ENCODE measurements around the gene ZNF362. TPM values are rescaled to one million over a fixed set of nuclear protein-coding genes. Genes with fewer than 3 reads are reported as not detected.
A peak's percentile ranks its signal among the peaks of the same experiment; 100 is the strongest.
"Not testable (repeated sequence)": the region's sequence is repeated elsewhere in the genome, so short reads cannot be mapped to it uniquely, and the experiment has no call there.

ZNF362 gene
- total and polyA plus RNA-seq, 5 donors from 2014 or later = 12.2 to 21.7 (median 15.2) TPM

DNA sequence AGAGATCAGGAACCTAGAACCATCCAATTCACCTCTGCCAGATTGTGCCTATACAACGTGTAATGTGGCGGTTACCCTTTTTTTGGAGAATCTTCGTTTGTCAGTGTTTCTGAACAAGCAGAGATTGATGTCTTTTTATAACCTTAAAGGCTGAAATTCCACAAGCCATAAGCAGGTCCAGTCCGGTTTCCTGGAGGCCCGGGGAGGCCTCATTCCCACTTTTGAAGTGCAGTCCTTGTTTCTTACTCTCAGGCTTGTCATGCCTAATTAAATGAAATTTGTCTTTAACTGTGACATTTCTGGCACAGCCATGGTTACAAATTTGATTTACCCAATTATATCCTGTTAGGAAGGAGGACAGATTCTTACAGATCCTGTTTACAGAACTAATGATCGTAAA, 27.8 kb downstream of the ZNF362 start:
- Mint-ChIP-seq H3K27me3 (no peaks in the 10 kb centered on the region), H3K27ac (no peak overlapping the region), H3K36me3 (peaks cover 30% of the 10 kb centered on the region), H3K4me1 (peaks cover 0 to 12% (median 3%) of the 10 kb centered on the region in 4 donors), H3K4me3 (no peak overlapping the region), H3K9me3 (no peaks in the 10 kb centered on the region)
- Histone ChIP-seq H3K27me3 (ENCODE audit: control insufficient read depth, insufficient read depth, low read length) (no peaks in the 10 kb centered on the region), H3K9me3 (ENCODE audit: control insufficient read depth in 2 of 2, low read length in 2 of 2) (no peaks in the 10 kb centered on the region), H3K27ac (ENCODE audit: insufficient read depth, low read length, poor library complexity, severe bottlenecking) (no peak overlapping the region), H3K4me1 (ENCODE audit: control insufficient read depth, insufficient read depth, low read length, poor library complexity, severe bottlenecking) (no peaks in the 10 kb centered on the region), H3K36me3 (ENCODE audit: control insufficient read depth, insufficient read depth, low read length) (peaks cover 51% of the 10 kb centered on the region), H3K4me3 (ENCODE audit: low read depth, low read length) (no peak overlapping the region)
- DNase-seq (no peak), ATAC-seq (ENCODE audit: low read depth in 2 of 2) (no peak)

DNA sequence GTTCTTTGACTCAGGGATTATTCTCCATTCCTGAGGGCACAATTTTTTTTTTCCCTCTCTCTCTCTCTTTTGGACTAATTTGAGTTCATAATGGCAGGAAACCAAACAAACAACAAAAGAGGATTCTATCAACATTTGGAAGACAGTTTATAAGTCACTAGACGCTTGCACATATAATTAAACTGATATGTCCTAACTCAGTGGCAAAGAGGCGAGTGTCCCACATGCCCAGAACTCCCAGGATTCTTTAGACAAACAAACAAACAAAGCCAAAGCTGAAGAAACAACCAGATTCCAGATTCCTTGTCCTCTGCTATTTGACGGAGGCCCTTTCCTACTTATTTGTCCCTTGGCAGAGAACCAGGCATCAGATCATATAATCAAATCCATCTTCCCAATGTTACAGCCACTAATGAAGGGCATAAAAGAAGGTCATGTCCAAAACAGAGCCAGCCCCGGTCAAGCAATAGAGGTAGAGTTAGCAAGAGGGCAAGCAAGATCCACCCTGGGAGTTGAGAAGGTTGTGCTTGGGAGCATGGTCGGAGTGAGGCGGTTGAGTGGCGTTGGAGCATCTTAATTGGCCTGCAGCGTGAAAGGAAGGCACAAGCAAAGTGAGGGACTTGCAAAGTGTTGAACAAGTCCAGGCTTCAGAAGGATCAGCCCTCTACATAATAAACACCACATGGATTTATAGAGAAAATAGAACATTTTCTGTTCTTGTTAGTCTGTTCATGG, 30.3 kb downstream of the ZNF362 start:
- no peak for ATAC-seq (ENCODE audit: low read depth in 2 of 2)
- H3K9me3 ChIP-seq (ENCODE audit: control insufficient read depth in 2 of 2, low read length in 2 of 2) = no peaks in the 10 kb centered on the region
- H3K4me1 Mint-ChIP-seq = peaks cover 0 to 14% (median 3%) of the 10 kb centered on the region in 4 donors
- H3K27me3 Mint-ChIP-seq = no peaks in the 10 kb centered on the region
- no peak overlapping the region for H3K4me3 Mint-ChIP-seq
- H3K4me3 ChIP-seq (ENCODE audit: low read depth, low read length) = no peak overlapping the region
- H3K27me3 ChIP-seq (ENCODE audit: control insufficient read depth, insufficient read depth, low read length) = no peaks in the 10 kb centered on the region
- no peaks in the 10 kb centered on the region for H3K4me1 ChIP-seq (ENCODE audit: control insufficient read depth, insufficient read depth, low read length, poor library complexity, severe bottlenecking)
- H3K9me3 Mint-ChIP-seq = no peaks in the 10 kb centered on the region
- DNase-seq = no peak
- peaks cover 45% of the 10 kb centered on the region for H3K36me3 ChIP-seq (ENCODE audit: control insufficient read depth, insufficient read depth, low read length)
- H3K27ac Mint-ChIP-seq = peak overlapping the region in 1 of 3 donors; percentile 15
- H3K27ac ChIP-seq (ENCODE audit: insufficient read depth, low read length, poor library complexity, severe bottlenecking) = no peak overlapping the region
- peaks cover 36% of the 10 kb centered on the region for H3K36me3 Mint-ChIP-seq

GRCh38 chr1:33287317-33287716, 31.0 kb downstream of the ZNF362 start:
- H3K27ac Mint-ChIP-seq = peak overlapping the region in 1 of 3 donors; percentile 15
- H3K27me3 Mint-ChIP-seq = no peaks in the 10 kb centered on the region
- peaks cover 29% of the 10 kb centered on the region for H3K36me3 Mint-ChIP-seq
- no peak for ATAC-seq (ENCODE audit: low read depth in 2 of 2)
- Histone ChIP-seq H3K4me1 (ENCODE audit: control insufficient read depth, insufficient read depth, low read length, poor library complexity, severe bottlenecking) (no peaks in the 10 kb centered on the region), H3K36me3 (ENCODE audit: control insufficient read depth, insufficient read depth, low read length) (peaks cover 39% of the 10 kb centered on the region), H3K4me3 (ENCODE audit: low read depth, low read length) (no peak overlapping the region), H3K27me3 (ENCODE audit: control insufficient read depth, insufficient read depth, low read length) (no peaks in the 10 kb centered on the region), H3K27ac (ENCODE audit: insufficient read depth, low read length, poor library complexity, severe bottlenecking) (no peak overlapping the region), H3K9me3 (ENCODE audit: control insufficient read depth in 2 of 2, low read length in 2 of 2) (no peaks in the 10 kb centered on the region)
- no peak for DNase-seq
- H3K4me1 Mint-ChIP-seq = peaks cover 0 to 14% (median 3%) of the 10 kb centered on the region in 4 donors
- no peaks in the 10 kb centered on the region for H3K9me3 Mint-ChIP-seq
- H3K4me3 Mint-ChIP-seq = no peak overlapping the region

DNA sequence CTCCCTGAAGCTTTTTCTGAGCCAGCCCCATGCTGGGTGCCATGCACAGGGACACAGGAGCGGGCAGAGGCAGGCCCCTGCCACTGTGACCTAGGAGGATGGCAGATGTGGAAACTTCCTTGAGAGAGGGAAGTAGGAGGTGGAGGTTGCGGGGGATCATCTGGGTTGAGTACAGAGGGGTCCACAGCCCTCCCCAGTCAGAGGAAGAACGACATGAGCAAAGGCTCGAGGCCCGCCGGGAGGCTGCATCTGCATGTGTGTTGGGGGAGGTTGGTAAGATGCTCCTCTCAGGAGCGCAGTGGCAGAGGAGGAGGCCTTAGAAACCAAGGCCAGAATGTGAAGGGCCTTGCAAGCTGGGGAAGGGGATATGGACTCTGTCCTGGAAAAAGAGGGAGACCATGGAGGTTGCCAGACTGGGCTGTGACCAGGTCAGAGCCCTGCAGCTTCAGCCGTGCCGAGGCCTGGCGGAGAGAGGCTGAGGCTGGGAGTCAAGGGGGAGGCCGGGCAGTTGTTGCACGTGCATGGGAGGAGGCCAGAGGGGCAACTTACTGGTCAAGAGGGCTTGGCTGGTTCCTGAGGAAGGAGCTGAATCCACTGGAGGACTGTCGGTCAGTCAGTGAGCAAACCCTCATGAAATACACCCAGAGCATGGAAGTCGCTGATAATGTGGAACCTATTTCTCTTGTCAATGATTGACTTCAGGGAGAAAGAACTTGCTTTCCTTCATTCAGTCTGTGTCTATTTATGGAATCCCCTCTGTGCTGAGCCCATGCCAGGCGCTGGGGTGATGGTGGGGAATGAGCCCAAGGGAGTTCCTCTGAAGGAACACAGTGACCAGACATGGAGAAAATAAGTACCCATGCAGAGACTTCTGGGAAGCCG, 32.9 kb downstream of the ZNF362 start:
- H3K27ac Mint-ChIP-seq = peak overlapping the region; percentile 23 to 43 (median 25)
- peaks cover 26% of the 10 kb centered on the region for H3K36me3 ChIP-seq (ENCODE audit: control insufficient read depth, insufficient read depth, low read length)
- no peak overlapping the region for H3K27ac ChIP-seq (ENCODE audit: insufficient read depth, low read length, poor library complexity, severe bottlenecking)
- peak overlapping the region in 1 of 4 donors; percentile 15 for H3K4me3 Mint-ChIP-seq
- no peak for ATAC-seq (ENCODE audit: low read depth in 2 of 2)
- no peaks in the 10 kb centered on the region for H3K9me3 Mint-ChIP-seq
- H3K36me3 Mint-ChIP-seq = peaks cover 33% of the 10 kb centered on the region
- no peak for DNase-seq
- no peaks in the 10 kb centered on the region for H3K9me3 ChIP-seq (ENCODE audit: control insufficient read depth in 2 of 2, low read length in 2 of 2)
- H3K27me3 ChIP-seq (ENCODE audit: control insufficient read depth, insufficient read depth, low read length) = no peaks in the 10 kb centered on the region
- H3K27me3 Mint-ChIP-seq = no peaks in the 10 kb centered on the region
- no peaks in the 10 kb centered on the region for H3K4me1 ChIP-seq (ENCODE audit: control insufficient read depth, insufficient read depth, low read length, poor library complexity, severe bottlenecking)
- H3K4me1 Mint-ChIP-seq = peaks cover 0 to 14% (median 4%) of the 10 kb centered on the region in 4 donors
- H3K4me3 ChIP-seq (ENCODE audit: low read depth, low read length) = no peak overlapping the region

DNA sequence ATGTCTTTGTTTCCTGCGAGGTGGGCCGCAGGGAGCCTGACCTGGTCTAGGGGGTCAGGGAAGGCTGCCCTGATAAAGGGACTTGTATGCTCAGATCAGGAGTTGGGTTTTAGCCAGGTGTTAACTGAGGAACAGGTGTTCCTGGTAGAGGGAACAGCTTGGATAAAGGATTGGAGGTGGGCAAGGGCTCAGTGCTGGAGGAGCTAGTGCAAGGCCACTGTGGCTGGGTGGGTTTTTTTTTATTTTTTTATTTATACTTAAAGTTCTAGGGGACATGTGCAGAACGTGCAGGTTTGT, 33.5 kb downstream of the ZNF362 start:
- Histone ChIP-seq H3K4me3 (ENCODE audit: low read depth, low read length) (no peak overlapping the region), H3K9me3 (ENCODE audit: control insufficient read depth in 2 of 2, low read length in 2 of 2) (no peaks in the 10 kb centered on the region), H3K27me3 (ENCODE audit: control insufficient read depth, insufficient read depth, low read length) (no peaks in the 10 kb centered on the region), H3K4me1 (ENCODE audit: control insufficient read depth, insufficient read depth, low read length, poor library complexity, severe bottlenecking) (no peaks in the 10 kb centered on the region), H3K36me3 (ENCODE audit: control insufficient read depth, insufficient read depth, low read length) (peaks cover 25% of the 10 kb centered on the region), H3K27ac (ENCODE audit: insufficient read depth, low read length, poor library complexity, severe bottlenecking) (no peak overlapping the region)
- no peaks in the 10 kb centered on the region for H3K27me3 Mint-ChIP-seq
- no peak overlapping the region for H3K27ac Mint-ChIP-seq
- DNase-seq (no peak), ATAC-seq (ENCODE audit: low read depth in 2 of 2) (no peak)
- H3K4me1 Mint-ChIP-seq = peaks cover 0 to 14% (median 4%) of the 10 kb centered on the region in 4 donors
- H3K36me3 Mint-ChIP-seq = peaks cover 35% of the 10 kb centered on the region
- peaks cover 0 to 2% (median 0%) of the 10 kb centered on the region in 7 donors for H3K9me3 Mint-ChIP-seq
- H3K4me3 Mint-ChIP-seq = no peak overlapping the region

DNA sequence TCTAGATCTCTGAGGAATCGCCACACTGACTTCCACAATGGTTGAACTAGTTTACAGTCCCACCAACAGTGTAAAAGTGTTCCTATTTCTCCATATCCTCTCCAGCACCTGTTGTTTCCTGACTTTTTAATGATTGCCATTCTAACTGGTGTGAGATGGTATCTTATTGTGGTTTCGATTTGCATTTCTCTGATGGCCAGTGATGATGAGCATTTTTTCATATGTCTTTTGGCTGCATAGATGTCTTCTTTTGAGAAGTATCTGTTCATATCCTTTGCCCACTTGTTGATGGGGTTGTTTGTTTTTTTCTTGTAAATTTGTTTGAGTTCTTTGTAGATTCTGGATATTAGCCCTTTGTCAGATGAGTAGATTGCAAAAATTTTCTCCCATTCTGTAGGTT, 34.3 kb downstream of the ZNF362 start:
- H3K9me3 ChIP-seq (ENCODE audit: control insufficient read depth in 2 of 2, low read length in 2 of 2); H3K4me1 ChIP-seq (ENCODE audit: control insufficient read depth, insufficient read depth, low read length, poor library complexity, severe bottlenecking); H3K27ac Mint-ChIP-seq; H3K9me3 Mint-ChIP-seq; H3K27me3 Mint-ChIP-seq; H3K27me3 ChIP-seq (ENCODE audit: control insufficient read depth, insufficient read depth, low read length); H3K27ac ChIP-seq (ENCODE audit: insufficient read depth, low read length, poor library complexity, severe bottlenecking); H3K4me3 Mint-ChIP-seq; ATAC-seq (ENCODE audit: low read depth in 2 of 2); DNase-seq; H3K4me3 ChIP-seq (ENCODE audit: low read depth, low read length): not testable (repeated sequence)
- Mint-ChIP-seq H3K36me3 (peaks cover 35% of the 10 kb centered on the region), H3K4me1 (peaks cover 0 to 20% (median 8%) of the 10 kb centered on the region in 4 donors)
- H3K36me3 ChIP-seq (ENCODE audit: control insufficient read depth, insufficient read depth, low read length) = peaks cover 20% of the 10 kb centered on the region

DNA sequence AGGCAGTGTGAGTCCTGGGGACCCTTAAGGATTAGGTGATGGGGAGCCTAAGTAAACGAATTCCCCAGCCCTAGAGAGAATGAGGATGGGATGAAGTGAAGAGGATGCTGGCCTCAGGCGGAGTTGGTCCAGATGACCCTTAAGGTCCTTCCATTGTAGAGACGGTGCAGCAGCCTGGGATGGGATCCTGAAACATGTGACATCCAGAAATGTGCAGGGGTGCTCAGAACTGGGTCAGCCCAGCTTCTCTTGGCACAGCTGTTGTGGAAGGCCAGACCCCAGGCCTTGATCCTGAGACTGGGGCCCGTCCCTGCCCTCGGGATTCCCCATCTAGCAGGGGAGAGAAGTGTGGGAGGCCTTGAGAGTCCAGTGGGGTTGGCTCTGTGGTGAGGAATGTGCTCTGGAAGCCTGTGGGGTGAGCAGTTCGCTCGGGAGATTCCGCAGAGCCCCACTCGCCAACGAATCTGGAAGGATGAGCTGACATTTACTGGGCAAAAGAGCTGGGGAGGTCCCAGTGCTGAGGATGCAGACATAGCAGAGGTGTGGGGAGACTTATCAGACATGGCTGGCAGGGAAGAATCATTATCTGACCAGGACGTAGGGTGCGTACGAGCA, 36.5 kb downstream of the ZNF362 start:
- Mint-ChIP-seq H3K27ac (peak overlapping the region in 2 of 3 donors; percentile 33 to 65), H3K4me3 (no peak overlapping the region), H3K36me3 (peaks cover 34% of the 10 kb centered on the region), H3K4me1 (peaks cover 0 to 18% (median 8%) of the 10 kb centered on the region in 4 donors), H3K27me3 (no peaks in the 10 kb centered on the region), H3K9me3 (peaks cover 0 to 2% (median 0%) of the 10 kb centered on the region in 7 donors)
- DNase-seq (no peak), ATAC-seq (ENCODE audit: low read depth in 2 of 2) (no peak)
- Histone ChIP-seq H3K4me3 (ENCODE audit: low read depth, low read length) (no peak overlapping the region), H3K27ac (ENCODE audit: insufficient read depth, low read length, poor library complexity, severe bottlenecking) (no peak overlapping the region), H3K4me1 (ENCODE audit: control insufficient read depth, insufficient read depth, low read length, poor library complexity, severe bottlenecking) (peaks cover 7% of the 10 kb centered on the region), H3K9me3 (ENCODE audit: control insufficient read depth in 2 of 2, low read length in 2 of 2) (no peaks in the 10 kb centered on the region), H3K36me3 (ENCODE audit: control insufficient read depth, insufficient read depth, low read length) (peaks cover 23% of the 10 kb centered on the region), H3K27me3 (ENCODE audit: control insufficient read depth, insufficient read depth, low read length) (no peaks in the 10 kb centered on the region)

Measured in CD4-positive, CD25-positive, alpha-beta regulatory T cell (primary cell).